ENCODE measurements around the gene MAGI2. TPM values are rescaled to one million over a fixed set of nuclear protein-coding genes. Genes with fewer than 3 reads are reported as not detected.
A peak's percentile ranks its signal among the peaks of the same experiment; 100 is the strongest.

The MAGI2 gene
- polyA plus RNA-seq, 1 donor, result 2.6 TPM

GRCh38 chr7:79312022-79312421 lies 141.4 kb downstream of the MAGI2 start:
- no peaks in the 10 kb centered on the region for H3K36me3 ChIP-seq (ENCODE audit: control insufficient read depth, insufficient read depth, low read length)
- no peaks in the 10 kb centered on the region for H3K4me1 ChIP-seq (ENCODE audit: control insufficient read depth, insufficient read depth, low read length)
- WGBS (ENCODE audit: insufficient coverage, low lambda C conversion rate), result no CpG with 5 or more reads among the region's 3 CpGs
- no peaks in the 10 kb centered on the region for H3K27me3 ChIP-seq (ENCODE audit: control insufficient read depth, insufficient read depth, low read length)
- H3K9me3 ChIP-seq (ENCODE audit: control insufficient read depth, low read depth, low read length), result no peaks in the 10 kb centered on the region
- no peak overlapping the region for H3K4me3 ChIP-seq (ENCODE audit: low read length)
- H3K27ac ChIP-seq (ENCODE audit: low read length), result no peak overlapping the region
- DNase-seq, result no peak

GRCh38 chr7:79308192-79308591 lies 145.3 kb downstream of the MAGI2 start:
- WGBS (ENCODE audit: insufficient coverage, low lambda C conversion rate), result no CpG with 5 or more reads among the region's 4 CpGs
- no peaks in the 10 kb centered on the region for H3K9me3 ChIP-seq (ENCODE audit: control insufficient read depth, low read depth, low read length)
- no peak for DNase-seq
- no peaks in the 10 kb centered on the region for H3K4me1 ChIP-seq (ENCODE audit: control insufficient read depth, insufficient read depth, low read length)
- no peaks in the 10 kb centered on the region for H3K27me3 ChIP-seq (ENCODE audit: control insufficient read depth, insufficient read depth, low read length)
- no peak overlapping the region for H3K4me3 ChIP-seq (ENCODE audit: low read length)
- no peaks in the 10 kb centered on the region for H3K36me3 ChIP-seq (ENCODE audit: control insufficient read depth, insufficient read depth, low read length)
- H3K27ac ChIP-seq (ENCODE audit: low read length), result no peak overlapping the region

- 100% methylated on average over 2 of the region's 3 CpGs for WGBS (ENCODE audit: insufficient coverage, low lambda C conversion rate)
- Histone ChIP-seq H3K4me1 (ENCODE audit: control insufficient read depth, insufficient read depth, low read length) (no peaks in the 10 kb centered on the region), H3K9me3 (ENCODE audit: control insufficient read depth, low read depth, low read length) (no peaks in the 10 kb centered on the region), H3K27ac (ENCODE audit: low read length) (no peak overlapping the region), H3K36me3 (ENCODE audit: control insufficient read depth, insufficient read depth, low read length) (no peaks in the 10 kb centered on the region), H3K27me3 (ENCODE audit: control insufficient read depth, insufficient read depth, low read length) (no peaks in the 10 kb centered on the region), H3K4me3 (ENCODE audit: low read length) (no peak overlapping the region)
- no peak for DNase-seq
These were observed 146.1 kb downstream of the MAGI2 start for GRCh38 chr7:79307376-79307775.

DNA sequence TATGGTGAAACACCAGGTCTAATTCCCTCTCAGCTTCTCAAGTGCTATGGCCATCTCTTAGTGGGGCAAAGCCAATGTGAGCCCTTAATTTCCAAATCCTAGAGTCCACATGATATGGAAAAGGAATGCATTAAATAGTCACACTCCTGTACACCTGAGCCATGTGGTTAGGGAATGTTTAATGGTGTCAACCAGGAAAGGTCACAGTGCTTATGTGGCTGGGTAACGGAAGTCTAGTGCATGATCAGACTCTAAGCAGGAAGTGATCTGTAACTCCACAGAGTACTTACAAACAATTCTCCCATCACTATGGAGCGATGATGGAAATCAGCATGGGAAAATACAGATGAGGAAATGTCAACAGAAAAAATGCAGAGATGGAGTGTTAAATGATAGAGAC lies 148.8 kb downstream of the MAGI2 start:
- peaks cover 5% of the 10 kb centered on the region for H3K4me1 ChIP-seq (ENCODE audit: control insufficient read depth, insufficient read depth, low read length)
- 83% methylated on average over 1 of the region's 2 CpGs for WGBS (ENCODE audit: insufficient coverage, low lambda C conversion rate)
- no peak overlapping the region for H3K27ac ChIP-seq (ENCODE audit: low read length)
- H3K27me3 ChIP-seq (ENCODE audit: control insufficient read depth, insufficient read depth, low read length), result no peaks in the 10 kb centered on the region
- no peaks in the 10 kb centered on the region for H3K9me3 ChIP-seq (ENCODE audit: control insufficient read depth, low read depth, low read length)
- no peak overlapping the region for H3K4me3 ChIP-seq (ENCODE audit: low read length)
- DNase-seq, result no peak
- H3K36me3 ChIP-seq (ENCODE audit: control insufficient read depth, insufficient read depth, low read length), result no peaks in the 10 kb centered on the region

GRCh38 chr7:79302293-79302692 lies 151.2 kb downstream of the MAGI2 start:
- Histone ChIP-seq H3K9me3 (ENCODE audit: control insufficient read depth, low read depth, low read length) (no peaks in the 10 kb centered on the region), H3K4me1 (ENCODE audit: control insufficient read depth, insufficient read depth, low read length) (peaks cover 5% of the 10 kb centered on the region), H3K27ac (ENCODE audit: low read length) (no peak overlapping the region), H3K36me3 (ENCODE audit: control insufficient read depth, insufficient read depth, low read length) (no peaks in the 10 kb centered on the region), H3K27me3 (ENCODE audit: control insufficient read depth, insufficient read depth, low read length) (no peaks in the 10 kb centered on the region), H3K4me3 (ENCODE audit: low read length) (no peak overlapping the region)
- DNase-seq, result no peak
- 88% methylated on average over 1 of the region's 1 CpG for WGBS (ENCODE audit: insufficient coverage, low lambda C conversion rate)

- Histone ChIP-seq H3K4me1 (ENCODE audit: control insufficient read depth, insufficient read depth, low read length) (peaks cover 5% of the 10 kb centered on the region), H3K27ac (ENCODE audit: low read length) (no peak overlapping the region), H3K36me3 (ENCODE audit: control insufficient read depth, insufficient read depth, low read length) (no peaks in the 10 kb centered on the region), H3K4me3 (ENCODE audit: low read length) (no peak overlapping the region), H3K9me3 (ENCODE audit: control insufficient read depth, low read depth, low read length) (no peaks in the 10 kb centered on the region), H3K27me3 (ENCODE audit: control insufficient read depth, insufficient read depth, low read length) (no peaks in the 10 kb centered on the region)
- DNase-seq, result peak in 1 of 2 donors; percentile 42
These were observed 152.0 kb downstream of the MAGI2 start for GRCh38 chr7:79301419-79301818.

DNA sequence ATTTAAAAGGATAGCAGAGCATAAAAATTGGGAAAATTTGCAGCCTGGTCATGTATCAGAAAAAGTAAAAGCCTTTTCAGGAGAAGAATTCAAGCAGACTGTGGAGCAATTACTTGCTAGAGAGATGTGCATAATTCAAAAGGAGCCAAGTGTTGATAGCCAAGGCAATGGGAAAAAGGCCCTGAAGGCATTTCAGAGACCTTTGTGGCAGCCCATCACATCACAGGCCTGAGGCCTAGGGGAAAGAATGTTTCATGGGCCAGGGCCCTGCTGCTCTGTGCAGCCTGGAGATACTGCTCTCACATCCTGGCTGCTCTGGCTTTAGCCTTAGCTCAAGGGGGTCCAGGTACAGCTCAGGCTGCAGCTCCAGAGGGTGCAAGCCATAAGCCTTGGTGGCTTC lies 152.9 kb downstream of the MAGI2 start:
- Histone ChIP-seq H3K4me1 (ENCODE audit: control insufficient read depth, insufficient read depth, low read length) (peaks cover 5% of the 10 kb centered on the region), H3K4me3 (ENCODE audit: low read length) (no peak overlapping the region), H3K36me3 (ENCODE audit: control insufficient read depth, insufficient read depth, low read length) (no peaks in the 10 kb centered on the region), H3K27ac (ENCODE audit: low read length) (no peak overlapping the region), H3K27me3 (ENCODE audit: control insufficient read depth, insufficient read depth, low read length) (no peaks in the 10 kb centered on the region), H3K9me3 (ENCODE audit: control insufficient read depth, low read depth, low read length) (no peaks in the 10 kb centered on the region)
- DNase-seq, result no peak

DNA sequence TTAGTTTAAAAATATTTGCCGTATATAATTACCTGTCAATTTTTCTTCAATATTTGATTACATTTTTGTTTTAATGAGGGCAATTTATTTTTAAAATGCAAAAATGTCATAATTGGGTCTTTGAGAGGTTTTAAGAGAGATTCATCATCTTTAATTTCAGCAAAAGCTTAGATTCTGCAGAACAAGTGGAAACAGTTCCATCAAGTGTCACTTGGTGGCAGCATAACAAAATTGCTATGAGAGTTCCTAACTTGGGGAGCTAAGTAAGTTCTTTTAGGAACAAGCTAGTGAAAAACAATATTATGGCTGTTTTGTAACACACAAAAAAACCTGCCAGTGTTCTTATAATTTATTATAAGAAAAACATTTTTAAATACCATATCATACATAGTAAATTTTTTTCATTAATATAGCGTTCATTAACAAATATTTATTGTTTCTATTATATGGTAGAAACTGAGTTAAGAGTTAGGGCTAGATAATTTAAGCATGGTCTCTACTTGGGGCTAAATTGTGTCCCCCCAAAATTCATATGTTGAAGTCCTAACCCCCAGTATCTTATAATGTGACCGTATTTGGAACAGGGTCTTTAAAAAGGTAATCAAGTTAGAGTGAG lies 155.2 kb downstream of the MAGI2 start:
- DNase-seq, result peak in 1 of 2 donors; percentile 4
- Histone ChIP-seq H3K9me3 (ENCODE audit: control insufficient read depth, low read depth, low read length) (no peaks in the 10 kb centered on the region), H3K36me3 (ENCODE audit: control insufficient read depth, insufficient read depth, low read length) (no peaks in the 10 kb centered on the region), H3K4me1 (ENCODE audit: control insufficient read depth, insufficient read depth, low read length) (peaks cover 5% of the 10 kb centered on the region), H3K27me3 (ENCODE audit: control insufficient read depth, insufficient read depth, low read length) (no peaks in the 10 kb centered on the region), H3K4me3 (ENCODE audit: low read length) (no peak overlapping the region), H3K27ac (ENCODE audit: low read length) (no peak overlapping the region)
- 73% methylated on average over 2 of the region's 3 CpGs for WGBS (ENCODE audit: insufficient coverage, low lambda C conversion rate)

DNA sequence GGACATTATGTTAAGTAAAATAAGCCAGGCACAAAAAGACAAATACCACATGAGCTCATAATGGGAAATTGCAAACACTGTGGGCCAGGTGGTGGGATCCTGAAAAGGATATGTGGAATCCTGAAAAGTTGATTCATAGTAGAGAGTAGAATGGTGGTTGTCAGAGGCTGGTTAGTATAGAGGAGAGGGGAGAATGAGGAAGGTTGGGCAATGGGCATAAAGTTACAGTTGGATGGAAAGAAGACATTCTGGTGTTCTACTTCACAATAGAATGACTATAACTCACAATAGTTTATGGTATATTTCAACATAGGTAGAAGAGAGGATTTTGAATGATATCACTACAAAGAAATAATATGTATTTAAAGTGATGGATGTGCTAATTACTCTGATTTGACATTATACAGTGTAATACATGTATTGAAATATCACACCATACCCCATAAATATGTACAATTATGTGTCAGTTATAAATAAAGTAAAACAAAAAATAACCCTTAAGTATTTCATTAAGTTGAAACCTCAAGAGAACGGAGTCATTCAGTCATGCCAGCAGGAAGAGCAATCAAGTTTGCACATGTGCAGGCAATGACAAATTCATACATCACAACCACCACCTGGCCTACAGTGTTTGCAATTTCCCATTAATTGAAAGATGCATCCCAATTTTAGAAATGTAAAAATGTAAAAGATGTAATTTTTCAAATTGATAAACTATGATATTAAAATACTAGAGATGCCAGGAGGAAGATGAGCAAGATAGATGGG lies 156.7 kb downstream of the MAGI2 start:
- no peak overlapping the region for H3K27ac ChIP-seq (ENCODE audit: low read length)
- no peak for DNase-seq
- no peaks in the 10 kb centered on the region for H3K9me3 ChIP-seq (ENCODE audit: control insufficient read depth, low read depth, low read length)
- no CpG with 5 or more reads among the region's 1 CpG for WGBS (ENCODE audit: insufficient coverage, low lambda C conversion rate)
- no peaks in the 10 kb centered on the region for H3K27me3 ChIP-seq (ENCODE audit: control insufficient read depth, insufficient read depth, low read length)
- no peak overlapping the region for H3K4me3 ChIP-seq (ENCODE audit: low read length)
- no peaks in the 10 kb centered on the region for H3K36me3 ChIP-seq (ENCODE audit: control insufficient read depth, insufficient read depth, low read length)
- peaks cover 5% of the 10 kb centered on the region for H3K4me1 ChIP-seq (ENCODE audit: control insufficient read depth, insufficient read depth, low read length)

GRCh38 chr7:79293655-79294142 lies 159.8 kb downstream of the MAGI2 start:
- H3K27me3 ChIP-seq (ENCODE audit: control insufficient read depth, insufficient read depth, low read length), result no peaks in the 10 kb centered on the region
- H3K9me3 ChIP-seq (ENCODE audit: control insufficient read depth, low read depth, low read length), result no peaks in the 10 kb centered on the region
- H3K4me3 ChIP-seq (ENCODE audit: low read length), result no peak overlapping the region
- no peaks in the 10 kb centered on the region for H3K4me1 ChIP-seq (ENCODE audit: control insufficient read depth, insufficient read depth, low read length)
- no peaks in the 10 kb centered on the region for H3K36me3 ChIP-seq (ENCODE audit: control insufficient read depth, insufficient read depth, low read length)
- WGBS (ENCODE audit: insufficient coverage, low lambda C conversion rate), result 40% methylated on average over 1 of the region's 7 CpGs
- DNase-seq, result peak in 1 of 2 donors; percentile 2
- no peak overlapping the region for H3K27ac ChIP-seq (ENCODE audit: low read length)

- H3K4me1 ChIP-seq (ENCODE audit: control insufficient read depth, insufficient read depth, low read length), result no peaks in the 10 kb centered on the region
- H3K4me3 ChIP-seq (ENCODE audit: low read length), result no peak overlapping the region
- no peaks in the 10 kb centered on the region for H3K27me3 ChIP-seq (ENCODE audit: control insufficient read depth, insufficient read depth, low read length)
- DNase-seq, result no peak
- no peaks in the 10 kb centered on the region for H3K9me3 ChIP-seq (ENCODE audit: control insufficient read depth, low read depth, low read length)
- H3K27ac ChIP-seq (ENCODE audit: low read length), result no peak overlapping the region
- WGBS (ENCODE audit: insufficient coverage, low lambda C conversion rate), result no CpG with 5 or more reads among the region's 2 CpGs
- no peaks in the 10 kb centered on the region for H3K36me3 ChIP-seq (ENCODE audit: control insufficient read depth, insufficient read depth, low read length)
These were observed 160.6 kb downstream of the MAGI2 start for GRCh38 chr7:79292834-79293233.
